ENCODE results near the gene ABCB11. TPM values are rescaled to one million over a fixed set of nuclear protein-coding genes. Genes with fewer than 3 reads are reported as not detected.

ABCB11 gene
- total RNA-seq, 1 experiment from 2014 or later = not detected

DNA sequence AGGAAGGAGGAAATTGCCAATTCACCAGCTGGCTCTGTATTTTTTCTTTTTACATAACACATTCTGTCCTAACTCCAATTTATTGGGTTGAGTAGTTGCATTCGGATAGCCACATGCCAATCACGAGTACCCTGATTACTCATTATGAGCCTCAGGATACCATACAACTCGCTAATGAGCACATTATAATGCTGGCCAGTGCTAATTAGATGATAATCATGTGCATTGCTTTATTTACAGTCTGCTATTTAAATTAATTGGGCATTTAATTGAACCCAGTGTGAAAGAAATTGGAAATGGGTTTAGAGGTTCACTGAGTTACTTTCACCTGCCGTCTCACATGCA, 114.8 kb downstream of the ABCB11 start:
- TF ChIP-seq, protein P1, sequence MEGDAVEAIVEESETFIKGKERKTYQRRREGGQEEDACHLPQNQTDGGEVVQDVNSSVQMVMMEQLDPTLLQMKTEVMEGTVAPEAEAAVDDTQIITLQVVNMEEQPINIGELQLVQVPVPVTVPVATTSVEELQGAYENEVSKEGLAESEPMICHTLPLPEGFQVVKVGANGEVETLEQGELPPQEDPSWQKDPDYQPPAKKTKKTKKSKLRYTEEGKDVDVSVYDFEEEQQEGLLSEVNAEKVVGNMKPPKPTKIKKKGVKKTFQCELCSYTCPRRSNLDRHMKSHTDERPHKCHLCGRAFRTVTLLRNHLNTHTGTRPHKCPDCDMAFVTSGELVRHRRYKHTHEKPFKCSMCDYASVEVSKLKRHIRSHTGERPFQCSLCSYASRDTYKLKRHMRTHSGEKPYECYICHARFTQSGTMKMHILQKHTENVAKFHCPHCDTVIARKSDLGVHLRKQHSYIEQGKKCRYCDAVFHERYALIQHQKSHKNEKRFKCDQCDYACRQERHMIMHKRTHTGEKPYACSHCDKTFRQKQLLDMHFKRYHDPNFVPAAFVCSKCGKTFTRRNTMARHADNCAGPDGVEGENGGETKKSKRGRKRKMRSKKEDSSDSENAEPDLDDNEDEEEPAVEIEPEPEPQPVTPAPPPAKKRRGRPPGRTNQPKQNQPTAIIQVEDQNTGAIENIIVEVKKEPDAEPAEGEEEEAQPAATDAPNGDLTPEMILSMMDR (conservative IDR thresholded peaks at IDR 0.05; ENCODE audit: low read depth, low read length) = no peak
- no peak for TF ChIP-seq EZH2 (IDR thresholded peaks at IDR 0.05; ENCODE audit: borderline replicate concordance, low read depth, low read length, poor library complexity, severe bottlenecking)
- H3K4me3 ChIP-seq (ENCODE audit: low read depth, low read length, poor library complexity, severe bottlenecking) = no peak overlapping the region
- H3K4me1 ChIP-seq (ENCODE audit: insufficient read depth, low read length, poor library complexity, severe bottlenecking) = no peaks in the 10 kb centered on the region
- ChIA-PET POLR2A (ENCODE audit: low non-redundant PET) (no interaction called here), CTCF (no interaction called here)
- DNase-seq (ENCODE audit: low spot score) = no peak
- intact Hi-C loops (cut with micrococcal nuclease; ENCODE audit: unreplicated experiment) = no loop called here
- H3K36me3 ChIP-seq (ENCODE audit: insufficient read depth, low read length, poor library complexity, severe bottlenecking) = no peaks in the 10 kb centered on the region
- no TSS peak for BruUV-seq (replicated peaks)
- H3K27ac ChIP-seq (ENCODE audit: low read depth, low read length, poor library complexity, severe bottlenecking) = no peak overlapping the region
- no peaks in the 10 kb centered on the region for H3K9me3 ChIP-seq (ENCODE audit: low read depth, low read length, poor library complexity, severe bottlenecking)
- peaks cover 6% of the 10 kb centered on the region for H3K27me3 ChIP-seq (replicated peaks; ENCODE audit: insufficient read depth, low read depth, low read length, poor library complexity)

DNA sequence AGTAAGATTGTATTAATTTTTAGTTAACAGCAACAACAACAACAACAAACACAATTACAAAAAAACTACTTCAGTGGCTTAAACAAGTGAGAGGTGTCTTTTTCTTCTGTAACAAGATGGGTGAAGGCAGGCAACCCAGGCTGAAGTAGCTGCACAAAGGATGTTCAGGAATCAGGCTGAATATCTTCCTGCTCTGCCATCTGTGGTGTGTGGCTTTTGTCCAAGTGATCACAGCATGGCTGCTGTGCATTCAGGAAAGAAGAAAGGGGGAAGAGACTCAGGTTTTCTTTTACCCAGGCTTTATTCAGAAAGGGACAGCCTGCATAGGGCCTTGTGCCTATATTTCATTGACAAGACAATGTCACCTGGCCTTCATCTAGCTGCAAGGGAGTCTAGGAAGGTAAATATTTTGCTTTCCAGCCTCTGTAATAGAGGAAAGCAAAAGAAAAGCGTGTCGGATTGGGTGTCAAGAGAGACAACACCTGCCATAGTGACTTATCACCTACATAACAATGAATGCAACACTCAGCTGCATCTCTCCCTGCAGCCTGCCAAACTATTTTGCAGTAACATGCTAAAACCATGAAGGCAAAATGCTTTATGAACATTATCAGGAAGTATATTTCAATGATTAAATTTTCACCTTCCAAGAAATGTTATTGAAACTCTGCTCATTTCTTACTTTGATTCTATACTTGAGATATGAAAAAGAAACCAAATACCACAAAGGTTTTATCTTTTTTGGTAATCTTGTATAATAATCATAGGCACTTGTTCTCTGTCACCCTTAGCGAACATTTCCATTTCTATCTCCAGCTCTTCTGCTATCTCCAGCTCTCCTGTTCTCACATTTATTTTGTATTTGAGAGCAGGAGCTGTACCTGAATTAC, 115.4 kb downstream of the ABCB11 start:
- intact Hi-C loops (cut with micrococcal nuclease; ENCODE audit: unreplicated experiment) = no loop called here
- CTCF ChIA-PET = no interaction called here

DNA sequence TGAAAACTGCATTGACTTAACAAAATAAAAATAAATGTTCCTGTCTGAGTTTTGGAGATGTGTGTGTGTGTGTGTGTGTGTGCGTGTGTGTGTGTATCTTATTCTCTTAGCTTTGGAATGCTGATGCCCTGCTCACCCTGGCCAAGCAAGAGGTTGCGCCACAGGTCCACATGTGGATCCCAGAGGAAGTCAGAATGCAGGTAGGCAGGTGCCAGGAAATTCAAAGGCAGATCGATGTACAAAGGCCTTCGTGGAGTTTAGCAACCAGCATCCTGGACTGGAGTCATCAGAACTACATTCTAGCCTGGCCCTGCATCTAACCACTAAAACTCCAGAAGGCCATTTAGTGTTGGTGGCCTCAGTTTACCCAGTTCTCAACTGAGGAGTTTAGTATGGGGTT, 117.6 kb downstream of the ABCB11 start:
- no TSS peak for BruUV-seq (replicated peaks)

More for the DNA sequence above, 115.4 kb downstream of the ABCB11 start:
- Histone ChIP-seq H3K27ac (ENCODE audit: low read depth, low read length, poor library complexity, severe bottlenecking) (no peak overlapping the region), H3K9me3 (ENCODE audit: low read depth, low read length, poor library complexity, severe bottlenecking) (no peaks in the 10 kb centered on the region), H3K36me3 (ENCODE audit: insufficient read depth, low read length, poor library complexity, severe bottlenecking) (no peaks in the 10 kb centered on the region), H3K4me3 (ENCODE audit: low read depth, low read length, poor library complexity, severe bottlenecking) (no peak overlapping the region), H3K4me1 (ENCODE audit: insufficient read depth, low read length, poor library complexity, severe bottlenecking) (no peaks in the 10 kb centered on the region), H3K27me3 (replicated peaks; ENCODE audit: insufficient read depth, low read depth, low read length, poor library complexity) (peaks cover 6% of the 10 kb centered on the region)
- no TSS peak for BruUV-seq (replicated peaks)
- POLR2A ChIA-PET (ENCODE audit: low non-redundant PET) = no interaction called here
- TF ChIP-seq, protein P1 (conservative IDR thresholded peaks at IDR 0.05; ENCODE audit: low read depth, low read length) = no peak
- TF ChIP-seq EZH2 (IDR thresholded peaks at IDR 0.05; ENCODE audit: borderline replicate concordance, low read depth, low read length, poor library complexity, severe bottlenecking) = no peak
- no peak for DNase-seq (ENCODE audit: low spot score)

More for the DNA sequence above, 117.6 kb downstream of the ABCB11 start:
- H3K36me3 ChIP-seq (ENCODE audit: insufficient read depth, low read length, poor library complexity, severe bottlenecking) = no peaks in the 10 kb centered on the region
- H3K9me3 ChIP-seq (ENCODE audit: low read depth, low read length, poor library complexity, severe bottlenecking) = no peaks in the 10 kb centered on the region
- CTCF ChIA-PET = no interaction called here
- H3K4me3 ChIP-seq (ENCODE audit: low read depth, low read length, poor library complexity, severe bottlenecking) = no peak overlapping the region
- POLR2A ChIA-PET (ENCODE audit: low non-redundant PET) = no interaction called here
- intact Hi-C loops (cut with micrococcal nuclease; ENCODE audit: unreplicated experiment) = no loop called here
- H3K27ac ChIP-seq (ENCODE audit: low read depth, low read length, poor library complexity, severe bottlenecking) = no peak overlapping the region
- H3K27me3 ChIP-seq (replicated peaks; ENCODE audit: insufficient read depth, low read depth, low read length, poor library complexity) = peaks cover 6% of the 10 kb centered on the region
- no peak for DNase-seq (ENCODE audit: low spot score)
- no peaks in the 10 kb centered on the region for H3K4me1 ChIP-seq (ENCODE audit: insufficient read depth, low read length, poor library complexity, severe bottlenecking)
- TF ChIP-seq, protein P1 (conservative IDR thresholded peaks at IDR 0.05; ENCODE audit: low read depth, low read length) = no peak
- TF ChIP-seq EZH2 (IDR thresholded peaks at IDR 0.05; ENCODE audit: borderline replicate concordance, low read depth, low read length, poor library complexity, severe bottlenecking) = no peak

All from A673 (cell line).